ENCODE measurements around the gene ABHD10.
"Not testable (repeated sequence)": the region's sequence is repeated elsewhere in the genome, so short reads cannot be mapped to it uniquely, and the experiment has no call there.

The ABHD10 gene

GRCh38 chr3:112034436-112034835 lies 55.6 kb downstream of the ABHD10 start, which contains the start of gene TMPRSS7:
Gene TMPRSS7 (plus strand): TSS chr3:112034736. CDS start chr3:112034846, 110 bp downstream.
- no peak for DNase-seq (ENCODE audit: low spot score)

- DNase-seq (ENCODE audit: low spot score): no peak
These were observed 56.4 kb downstream of the ABHD10 start for GRCh38 chr3:112035241-112035640.

- not testable (repeated sequence) for DNase-seq (ENCODE audit: low spot score)
These were observed 58.4 kb downstream of the ABHD10 start for GRCh38 chr3:112037194-112037593.

GRCh38 chr3:112038863-112039262 lies 60.0 kb downstream of the ABHD10 start:
- no peak for DNase-seq (ENCODE audit: low spot score)

- DNase-seq (ENCODE audit: low spot score): no peak
These were observed 62.5 kb downstream of the ABHD10 start for GRCh38 chr3:112041321-112041720.

GRCh38 chr3:112042842-112043280 lies 64.0 kb downstream of the ABHD10 start:
- DNase-seq (ENCODE audit: low spot score): no peak

All from hematopoietic multipotent progenitor cell treated with erythropoietin and hydrocortisone succinate and interleukin-3 and kit ligand, for 17 days (in vitro differentiated cells).